ENCODE measurements around the gene ERC1. TPM values are rescaled to one million over a fixed set of nuclear protein-coding genes. Genes with fewer than 3 reads are reported as not detected.
A peak's percentile ranks its signal among the peaks of the same experiment; 100 is the strongest.

ERC1 gene
- total RNA-seq, 1 experiment from 2014 or later = 12.3 TPM

- intact Hi-C loops (cut with micrococcal nuclease) = loop anchor here (2.0 to 10.0 kb wide), 5 partner anchors 22 to 266 kb away; no protein-coding TSS in a partner anchor
- Histone ChIP-seq H3K4me1 (ENCODE audit: insufficient read depth, low read length) (peaks cover 22% of the 10 kb centered on the region), H2AFZ (ENCODE audit: low read length) (peak overlapping the region; percentile 37; the same call in 1 of the 2 replicates), H3K9ac (ENCODE audit: low read length) (no peak overlapping the region; the same call in 1 of the 2 replicates), H3K4me2 (ENCODE audit: low read length) (peak overlapping the region; percentile 75), H3K4me3 (ENCODE audit: low read length) (peak overlapping the region; percentile 37; the same call in 1 of the 2 replicates), H3K36me3 (ENCODE audit: low read depth, low read length) (no peaks in the 10 kb centered on the region), H3F3A (ENCODE audit: low read length, unreplicated experiment) (no peaks in the 10 kb centered on the region), H3K9me3 (ENCODE audit: low read length) (no peaks in the 10 kb centered on the region), H3K27ac (ENCODE audit: low read length) (peak overlapping the region; percentile 76), H4K20me1 (ENCODE audit: low read length) (no peaks in the 10 kb centered on the region), H3K27me3 (ENCODE audit: low read length) (no peaks in the 10 kb centered on the region), H3K9me2 (replicated peaks; ENCODE audit: low read length) (no peaks in the 10 kb centered on the region), H3K79me2 (ENCODE audit: low read length) (no peaks in the 10 kb centered on the region)
- ATAC-seq (peak; percentile 94), DNase-seq (peak; percentile 96)
- no peak for TF ChIP-seq EZH2phosphoT487 (IDR thresholded peaks at IDR 0.05; ENCODE audit: borderline replicate concordance, low read length)
- TF ChIP-seq CTCF (conservative IDR thresholded peaks at IDR 0.05; ENCODE audit: low read depth, low read length) = no peak
- TF ChIP-seq EZH2 (IDR thresholded peaks at IDR 0.05; ENCODE audit: low read length, unreplicated experiment) = no peak
- CTCF ChIA-PET = interaction anchor here (0.6 to 0.8 kb wide), 3 partner anchors 43 to 422 kb away, joined by 3 to 5 read pairs (median 3); no protein-coding TSS in a partner anchor
- POLR2A ChIA-PET (ENCODE audit: unreplicated experiment) = interaction anchor here (0.5 to 0.6 kb wide), 3 partner anchors 208 to 233 kb away, joined by 3 to 5 read pairs (median 3); no protein-coding TSS in a partner anchor
- no TSS peak for BruUV-seq (replicated peaks)
Measured at GRCh38 chr12:1540690-1541089, 549.7 kb downstream of the ERC1 start.

- H3K9ac ChIP-seq (ENCODE audit: low read length) = no peak overlapping the region
- no peaks in the 10 kb centered on the region for H4K20me1 ChIP-seq (ENCODE audit: low read length)
- no peaks in the 10 kb centered on the region for H3K36me3 ChIP-seq (ENCODE audit: low read depth, low read length)
- no peaks in the 10 kb centered on the region for H3K27me3 ChIP-seq (ENCODE audit: low read length)
- ChIA-PET POLR2A (ENCODE audit: unreplicated experiment) (no interaction called here), CTCF (interaction anchor here (0.6 kb wide), 1 partner anchor 40 kb away, joined by 5 read pairs; no protein-coding TSS in a partner anchor)
- no peak for TF ChIP-seq EZH2phosphoT487 (IDR thresholded peaks at IDR 0.05; ENCODE audit: borderline replicate concordance, low read length)
- TF ChIP-seq EZH2 (IDR thresholded peaks at IDR 0.05; ENCODE audit: low read length, unreplicated experiment) = no peak
- no peak for TF ChIP-seq CTCF (conservative IDR thresholded peaks at IDR 0.05; ENCODE audit: low read depth, low read length)
- BruUV-seq (replicated peaks) = no TSS peak
- H3K9me3 ChIP-seq (ENCODE audit: low read length) = no peaks in the 10 kb centered on the region
- no peak overlapping the region for H3K27ac ChIP-seq (ENCODE audit: low read length)
- intact Hi-C loops (cut with micrococcal nuclease) = loop anchor here (10.0 kb wide), 4 partner anchors 68 to 268 kb away; no protein-coding TSS in a partner anchor
- H3K4me3 ChIP-seq (ENCODE audit: low read length) = no peak overlapping the region
- ATAC-seq = no peak
- DNase-seq = no peak
- no peak overlapping the region for H3K4me2 ChIP-seq (ENCODE audit: low read length)
- no peaks in the 10 kb centered on the region for H3F3A ChIP-seq (ENCODE audit: low read length, unreplicated experiment)
- H3K9me2 ChIP-seq (replicated peaks; ENCODE audit: low read length) = no peaks in the 10 kb centered on the region
- no peak overlapping the region for H2AFZ ChIP-seq (ENCODE audit: low read length)
- H3K79me2 ChIP-seq (ENCODE audit: low read length) = no peaks in the 10 kb centered on the region
- H3K4me1 ChIP-seq (ENCODE audit: insufficient read depth, low read length) = peaks cover 22% of the 10 kb centered on the region
Measured at GRCh38 chr12:1542599-1542998, 551.6 kb downstream of the ERC1 start.
